Cardiac muscle cell (in vitro differentiated cells and primary cell): Measurements from ENCODE around the gene VWF. TPM values are rescaled to one million over a fixed set of nuclear protein-coding genes. Genes with fewer than 3 reads are reported as not detected.

Experiments used
- DNase-seq, 2 donors: peaks; one replicate each; pipeline versions ENCODE4 v3.0.0 to v3.0.0-alpha.2; 2010 to 2017; ENCODE audit warnings: low read depth in 1 of 2, low spot score in 1 of 2
- H3K27ac ChIP-seq: fragments of 200-600 bp; sonication (generic); 2 replicates; pipeline ENCODE4 v1.5.1; 2016
- H3K27me3 ChIP-seq: fragments of 200-600 bp; sonication (generic); 2 replicates; pipeline ENCODE4 v1.6.0; 2016; ENCODE audit warnings: control low read depth
- H3K36me3 ChIP-seq: fragments of 200-600 bp; sonication (generic); 2 replicates; pipeline ENCODE4 v1.5.1; 2016; ENCODE audit warnings: control low read depth
- H3K4me1 ChIP-seq: fragments of 200-600 bp; sonication (generic); 2 replicates; pipeline ENCODE4 v1.8.1; 2017; ENCODE audit warnings: low read depth, mild to moderate bottlenecking, mixed run types
- H3K4me3 ChIP-seq: fragments of 200-600 bp; sonication (generic); 2 replicates; pipeline ENCODE4 v1.5.1; 2016; ENCODE audit warnings: mild to moderate bottlenecking
- H3K9me3 ChIP-seq: fragments of 200-600 bp; sonication (generic); 2 replicates; pipeline ENCODE4 v1.5.1; 2017; ENCODE audit warnings: low read depth, mild to moderate bottlenecking, control low read depth
- polyA plus RNA-seq: library from polyadenylated mRNA; unstranded; fragments of >200 nt; fragmentation: Nextera tagmentation; extraction: Ambion mirVana; gene quantifications from 2 replicates; pipeline ENCODE4 v1.2.1, GENCODE V29; 2016
- total RNA-seq: library from RNA; depleted of rRNA; stranded (reverse); fragments of >200 nt; gene quantifications from 2 replicates; pipeline ENCODE4 v1.2.3, GENCODE V29; 2016
- TF ChIP-seq, protein P1 (sequence below): IDR thresholded peaks from 2 replicates; pipeline ENCODE4 v1.5.1; 2012; ENCODE audit warnings: low read depth, mild to moderate bottlenecking, low read length

Gene VWF
- total and polyA plus RNA-seq, 2 experiments from 2014 or later, result 0.03 TPM; not detected in 1

DNA sequence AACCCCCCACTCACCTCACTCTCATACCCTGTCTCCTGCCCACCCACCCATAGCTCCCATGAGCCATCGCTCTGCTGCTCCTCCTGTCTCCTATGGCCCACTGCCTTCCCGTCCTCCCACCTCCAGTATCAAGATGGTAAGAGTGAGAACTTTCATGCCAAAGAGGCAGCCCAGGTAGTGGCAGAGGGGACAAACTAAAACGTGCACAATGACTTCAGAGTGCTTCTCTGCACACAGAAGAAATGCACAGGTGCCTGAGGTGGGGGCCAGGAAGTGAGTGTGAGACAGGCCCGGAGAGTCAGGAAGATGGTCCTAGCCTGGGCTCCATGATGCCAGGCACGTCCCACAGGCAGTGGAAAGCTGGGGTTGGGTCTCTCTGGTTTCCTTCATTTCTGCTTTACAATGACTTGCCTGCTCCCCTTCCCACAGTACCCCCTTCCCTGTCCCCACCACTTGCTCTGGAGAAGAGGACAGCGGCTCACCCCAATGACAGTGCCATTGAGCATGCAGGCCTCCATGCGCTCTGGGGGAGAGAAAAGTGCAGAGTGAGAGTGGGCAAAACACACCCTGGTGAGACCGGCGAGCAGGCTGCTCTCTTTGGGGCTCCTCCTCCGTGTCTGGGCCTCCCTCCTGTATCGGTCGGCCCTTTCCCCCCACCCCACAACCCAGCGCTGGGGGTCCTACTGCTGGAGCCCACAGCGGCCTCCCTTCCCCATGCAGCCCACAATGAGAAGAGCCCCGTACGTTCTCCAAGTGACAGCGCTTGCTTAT, 156.6 kb downstream of the VWF start:
- TF ChIP-seq, protein P1, sequence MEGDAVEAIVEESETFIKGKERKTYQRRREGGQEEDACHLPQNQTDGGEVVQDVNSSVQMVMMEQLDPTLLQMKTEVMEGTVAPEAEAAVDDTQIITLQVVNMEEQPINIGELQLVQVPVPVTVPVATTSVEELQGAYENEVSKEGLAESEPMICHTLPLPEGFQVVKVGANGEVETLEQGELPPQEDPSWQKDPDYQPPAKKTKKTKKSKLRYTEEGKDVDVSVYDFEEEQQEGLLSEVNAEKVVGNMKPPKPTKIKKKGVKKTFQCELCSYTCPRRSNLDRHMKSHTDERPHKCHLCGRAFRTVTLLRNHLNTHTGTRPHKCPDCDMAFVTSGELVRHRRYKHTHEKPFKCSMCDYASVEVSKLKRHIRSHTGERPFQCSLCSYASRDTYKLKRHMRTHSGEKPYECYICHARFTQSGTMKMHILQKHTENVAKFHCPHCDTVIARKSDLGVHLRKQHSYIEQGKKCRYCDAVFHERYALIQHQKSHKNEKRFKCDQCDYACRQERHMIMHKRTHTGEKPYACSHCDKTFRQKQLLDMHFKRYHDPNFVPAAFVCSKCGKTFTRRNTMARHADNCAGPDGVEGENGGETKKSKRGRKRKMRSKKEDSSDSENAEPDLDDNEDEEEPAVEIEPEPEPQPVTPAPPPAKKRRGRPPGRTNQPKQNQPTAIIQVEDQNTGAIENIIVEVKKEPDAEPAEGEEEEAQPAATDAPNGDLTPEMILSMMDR, result no peak
- Histone ChIP-seq H3K4me1 (no peaks in the 10 kb centered on the region), H3K9me3 (no peaks in the 10 kb centered on the region), H3K4me3 (no peak overlapping the region), H3K36me3 (no peaks in the 10 kb centered on the region), H3K27ac (no peak overlapping the region), H3K27me3 (no peaks in the 10 kb centered on the region)
- no peak for DNase-seq

DNA sequence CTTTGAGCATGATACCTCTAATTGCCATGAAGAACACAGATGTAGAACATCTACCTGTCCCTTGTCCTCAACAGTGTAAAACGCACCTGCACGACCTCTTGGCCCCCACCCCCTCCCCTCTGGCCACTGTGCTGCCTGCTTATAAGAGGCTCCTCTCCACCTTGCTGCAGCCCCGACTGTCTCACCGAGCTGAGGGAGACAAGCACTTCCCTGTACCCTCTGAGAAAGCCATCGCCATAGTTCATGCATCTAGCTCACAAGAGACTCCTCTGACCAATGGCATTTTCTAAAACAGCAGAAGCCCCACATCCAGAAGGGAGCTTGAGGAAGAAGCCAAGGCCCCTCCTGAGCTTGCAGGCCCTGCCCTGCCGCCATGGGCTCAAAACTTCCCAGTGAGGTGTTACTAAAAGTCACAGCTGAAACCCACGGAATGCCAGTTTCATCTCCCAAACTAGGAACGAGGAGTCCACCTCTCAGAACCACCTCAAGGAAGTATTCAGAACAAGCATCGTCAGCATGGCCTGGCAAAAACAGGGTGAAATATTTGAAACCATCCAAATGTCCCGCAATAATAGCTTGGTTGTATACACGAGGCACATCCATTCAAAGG, 157.9 kb downstream of the VWF start:
- Histone ChIP-seq H3K27ac (no peak overlapping the region), H3K4me1 (no peaks in the 10 kb centered on the region), H3K4me3 (no peak overlapping the region), H3K36me3 (no peaks in the 10 kb centered on the region), H3K9me3 (no peaks in the 10 kb centered on the region), H3K27me3 (no peaks in the 10 kb centered on the region)
- DNase-seq, result no peak
- TF ChIP-seq, protein P1, result no peak

DNA sequence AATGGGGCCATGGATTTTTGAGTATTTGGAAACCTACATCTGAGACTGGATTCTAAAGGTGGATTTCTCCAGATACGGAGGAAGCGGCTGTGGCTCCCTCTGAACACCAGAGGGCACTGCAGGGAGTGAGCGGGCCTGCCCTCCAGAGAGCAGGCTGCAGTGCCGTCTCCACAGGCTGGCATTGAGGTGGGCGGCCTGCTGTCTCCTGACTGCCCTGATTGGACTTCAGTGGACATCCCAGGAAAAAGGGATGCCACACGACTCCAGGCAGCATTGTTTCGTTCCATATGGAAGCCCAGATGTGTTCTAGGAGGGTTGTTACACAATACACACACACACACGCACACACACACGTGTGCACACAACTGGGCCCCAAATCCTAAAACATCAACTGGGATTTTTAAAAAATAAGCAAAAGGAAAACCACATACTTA, 158.5 kb downstream of the VWF start:
- H3K9me3 ChIP-seq, result no peaks in the 10 kb centered on the region
- H3K27me3 ChIP-seq, result no peaks in the 10 kb centered on the region
- H3K4me1 ChIP-seq, result no peaks in the 10 kb centered on the region
- H3K4me3 ChIP-seq, result no peak overlapping the region
- H3K27ac ChIP-seq, result no peak overlapping the region
- no peaks in the 10 kb centered on the region for H3K36me3 ChIP-seq
- TF ChIP-seq, protein P1, result peak; percentile 88
- peak; percentile 59 to 74 for DNase-seq

DNA sequence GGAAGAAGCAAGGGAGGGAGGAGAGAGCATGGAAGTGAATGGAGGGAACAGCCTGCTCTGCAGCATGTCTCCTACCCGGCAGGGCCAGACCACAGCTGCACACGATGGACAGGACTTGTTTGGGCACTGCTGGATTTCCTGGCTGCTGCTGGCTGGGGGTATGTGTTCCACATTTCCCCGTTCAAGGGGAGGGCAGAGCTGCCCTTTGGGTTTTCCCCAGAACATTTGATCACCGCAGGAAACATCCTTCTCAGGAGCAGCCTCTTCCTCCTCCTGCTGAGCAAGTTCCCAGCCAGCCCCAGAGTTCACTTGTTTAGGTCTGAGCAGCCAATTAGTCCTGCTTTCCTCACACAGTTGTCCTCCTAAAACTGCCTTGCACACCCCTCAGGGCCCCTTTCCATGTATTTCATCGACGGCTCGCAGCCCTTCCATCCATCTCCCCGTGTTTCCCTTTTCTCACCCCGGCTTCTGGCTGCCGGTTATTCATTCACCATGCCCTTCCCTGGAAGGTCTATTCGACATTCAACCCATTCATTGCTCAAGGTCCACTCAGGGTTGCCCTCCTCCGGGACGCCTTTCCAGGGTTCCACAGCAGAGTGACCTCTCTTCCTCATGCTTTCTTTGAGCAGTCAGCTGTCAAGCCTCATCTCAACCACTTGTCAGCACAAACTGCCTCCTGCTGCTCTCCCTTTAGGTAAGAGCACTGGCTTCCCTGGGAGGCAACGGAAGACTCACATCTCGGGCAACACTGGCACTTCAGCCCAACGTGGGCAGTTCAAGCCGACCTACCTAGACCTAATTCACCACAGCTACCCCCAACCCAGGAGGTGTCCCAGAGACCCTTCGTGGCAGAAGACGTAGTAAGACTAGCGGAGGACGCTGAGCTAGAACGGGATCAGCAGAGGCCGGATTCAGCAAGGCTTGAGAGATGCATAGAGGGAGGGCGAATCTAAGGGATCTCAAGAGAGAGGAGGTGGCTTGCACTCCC, 159.3 kb downstream of the VWF start:
- TF ChIP-seq, protein P1, result no peak
- no peak for DNase-seq
- Histone ChIP-seq H3K36me3 (no peaks in the 10 kb centered on the region), H3K4me1 (no peaks in the 10 kb centered on the region), H3K4me3 (no peak overlapping the region), H3K27me3 (no peaks in the 10 kb centered on the region), H3K27ac (no peak overlapping the region), H3K9me3 (no peaks in the 10 kb centered on the region)

DNA sequence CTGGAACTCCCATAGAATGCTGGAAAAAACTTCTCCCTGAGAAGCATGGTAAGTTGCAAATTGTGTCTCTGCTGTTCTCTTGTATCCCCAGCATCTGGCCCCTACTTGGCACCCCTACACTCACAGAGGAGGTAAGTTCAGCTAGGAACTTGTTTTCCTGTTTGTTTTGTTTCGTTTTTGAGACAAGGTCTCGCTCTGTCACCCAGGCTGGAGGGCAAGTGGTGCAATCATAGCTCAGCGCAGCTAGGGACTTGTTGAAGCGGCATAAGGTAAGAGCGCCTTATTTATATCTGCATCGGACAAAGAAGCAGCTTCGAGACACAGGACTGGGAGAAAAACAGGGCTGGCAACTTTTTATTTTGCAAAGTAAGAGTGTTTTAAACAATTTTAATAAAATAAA, 161.0 kb downstream of the VWF start:
- H3K9me3 ChIP-seq, result no peaks in the 10 kb centered on the region
- H3K4me3 ChIP-seq, result no peak overlapping the region
- DNase-seq, result no peak
- no peaks in the 10 kb centered on the region for H3K27me3 ChIP-seq
- H3K27ac ChIP-seq, result no peak overlapping the region
- no peaks in the 10 kb centered on the region for H3K4me1 ChIP-seq
- no peaks in the 10 kb centered on the region for H3K36me3 ChIP-seq
- TF ChIP-seq, protein P1, result no peak
